ENCODE measurements around the gene RAC2.

The RAC2 gene

DNA sequence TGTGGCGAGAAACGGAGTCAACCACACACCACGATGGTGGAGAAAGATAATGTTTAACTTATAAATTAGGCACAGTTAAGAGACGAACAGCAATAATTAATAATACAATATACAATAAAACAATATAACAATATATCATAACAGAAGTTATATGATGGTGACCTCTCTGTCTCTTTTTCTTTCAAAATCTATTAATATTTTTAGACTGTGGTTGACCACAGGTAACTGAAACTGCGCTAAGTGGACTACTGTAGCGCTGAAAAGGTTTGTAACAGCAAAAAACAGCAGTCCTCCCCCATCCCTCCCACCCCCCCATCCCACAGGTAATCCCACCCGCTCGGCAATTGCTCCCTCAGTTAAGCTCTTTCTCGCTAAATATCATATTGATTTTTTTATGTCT lies 28.2 kb downstream of the RAC2 start:
- DNase-seq, result no peak

DNA sequence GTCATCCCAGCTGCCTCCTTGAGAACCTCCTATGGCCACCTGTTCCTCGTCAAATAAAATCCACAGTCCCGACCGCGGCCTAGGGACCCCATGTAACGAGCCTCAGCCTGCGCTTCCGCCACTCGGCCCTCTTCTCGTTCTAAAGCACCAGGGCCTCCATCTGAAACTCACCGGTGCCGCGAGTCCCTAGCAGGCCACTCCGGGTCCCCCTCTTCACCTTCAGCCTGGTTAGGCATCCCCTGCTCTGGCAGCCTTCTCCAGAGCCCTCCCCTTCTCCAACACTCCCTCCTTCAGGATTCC lies 29.4 kb downstream of the RAC2 start:
- DNase-seq, result no peak

DNA sequence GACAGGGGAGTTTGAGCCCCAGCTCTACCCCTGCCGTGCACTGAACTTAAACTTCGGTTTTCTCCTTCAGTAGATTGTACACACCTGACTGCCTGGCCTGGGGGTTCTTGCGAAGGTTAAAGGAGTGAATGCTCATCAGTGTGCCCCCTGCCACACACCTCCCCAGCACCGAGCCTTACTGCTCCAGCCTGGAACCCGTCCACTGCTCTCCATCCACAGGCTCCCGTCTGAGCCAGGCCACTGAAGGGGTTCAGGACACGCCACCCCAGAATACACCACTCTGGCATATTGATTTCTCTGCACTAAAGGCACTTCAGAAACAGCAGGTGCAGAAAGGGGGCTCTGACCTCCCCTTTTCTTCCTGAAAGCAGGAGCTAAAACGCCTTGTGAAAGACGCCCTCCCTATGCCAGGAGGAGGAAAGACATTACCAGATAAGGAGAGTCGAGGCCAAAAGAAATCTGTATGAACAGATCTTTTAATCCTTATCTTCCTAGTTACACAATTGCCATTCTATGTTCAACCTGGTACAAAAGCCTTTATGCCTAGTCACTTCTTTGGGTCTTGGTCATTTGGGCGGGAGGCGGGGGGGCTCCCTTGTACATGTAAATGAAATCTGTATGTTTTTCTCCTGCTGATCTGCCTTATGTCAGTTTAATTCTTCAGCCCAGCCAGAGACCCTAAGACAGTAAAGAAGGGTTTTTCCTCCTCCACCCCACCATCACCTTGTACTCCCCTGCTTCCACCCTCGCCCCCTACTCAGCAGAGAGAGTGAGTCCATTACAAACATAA lies 29.9 kb downstream of the RAC2 start:
- no peak for DNase-seq

DNA sequence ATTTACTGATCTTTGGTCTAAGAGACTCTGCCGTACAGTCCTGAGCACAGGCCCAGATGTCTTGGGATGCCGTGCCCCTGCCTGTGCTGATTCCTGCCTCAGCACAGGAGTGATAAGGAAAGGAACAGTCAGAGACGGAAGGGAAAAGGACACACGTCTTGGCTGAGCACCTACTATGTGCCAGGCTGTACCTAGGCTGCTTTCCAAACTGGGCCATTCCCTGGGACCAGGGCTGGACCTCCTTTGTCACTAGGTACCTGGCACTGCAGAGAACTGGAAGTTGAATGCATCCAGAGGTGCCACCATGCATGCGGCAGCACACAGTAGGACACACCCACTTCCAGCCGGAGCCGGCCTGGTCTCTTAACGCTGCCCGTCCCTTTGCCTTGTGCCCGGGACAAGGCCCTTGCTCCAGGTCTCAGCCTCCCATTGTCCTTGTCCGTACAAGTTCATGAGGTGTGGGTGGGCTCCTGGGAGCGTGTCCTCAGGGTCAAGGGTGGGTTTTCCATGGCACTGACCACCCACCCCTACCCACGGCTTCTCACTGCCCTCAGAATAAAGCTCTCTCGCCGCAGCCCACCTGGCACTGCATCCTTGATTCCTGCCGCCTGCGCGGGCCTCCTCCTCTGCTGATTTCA lies 30.7 kb downstream of the RAC2 start:
- no peak for DNase-seq

DNA sequence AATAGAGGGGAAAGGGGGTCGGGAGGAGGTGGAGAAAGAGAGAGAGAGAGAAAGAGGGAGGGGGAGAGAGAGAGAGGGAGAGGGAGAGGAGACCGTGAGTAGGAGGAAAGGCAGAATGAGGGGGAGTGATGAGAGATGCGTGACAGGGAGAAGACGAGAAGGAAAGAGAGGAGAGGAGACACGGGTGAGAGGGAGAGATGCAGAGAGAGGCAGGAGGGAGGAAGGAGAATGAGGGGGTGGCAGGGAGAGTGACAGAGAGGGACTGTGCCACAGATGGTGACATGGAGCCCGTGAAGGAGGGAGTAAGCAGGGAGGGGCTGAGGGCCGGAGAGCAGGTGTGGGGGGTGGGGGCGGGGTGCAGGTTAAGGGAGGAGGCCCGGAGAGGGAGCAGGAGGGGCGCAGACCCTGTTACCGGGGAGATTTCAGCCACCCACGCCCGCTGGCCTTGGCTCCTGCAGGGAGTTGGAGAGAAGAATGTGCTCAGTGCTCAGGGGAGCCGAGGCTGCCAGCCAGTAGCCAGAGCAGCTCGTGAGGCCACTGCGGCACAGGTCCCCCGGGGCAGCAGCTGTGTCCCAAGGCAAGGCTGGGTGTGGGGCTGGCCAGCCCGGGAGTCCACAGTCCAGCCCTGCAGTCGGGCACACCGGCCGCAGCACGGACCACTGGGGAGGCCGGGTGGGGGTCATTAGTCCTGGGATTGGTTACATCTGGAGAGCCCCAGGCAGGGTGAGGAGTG lies 31.7 kb downstream of the RAC2 start, which contains the start of gene SSTR3:
Gene SSTR3, minus strand, starts transcription at position 304 of the 733 bp plus-strand sequence. CDS start 4,674 bp downstream, outside the sequence.
- DNase-seq, result no peak

DNA sequence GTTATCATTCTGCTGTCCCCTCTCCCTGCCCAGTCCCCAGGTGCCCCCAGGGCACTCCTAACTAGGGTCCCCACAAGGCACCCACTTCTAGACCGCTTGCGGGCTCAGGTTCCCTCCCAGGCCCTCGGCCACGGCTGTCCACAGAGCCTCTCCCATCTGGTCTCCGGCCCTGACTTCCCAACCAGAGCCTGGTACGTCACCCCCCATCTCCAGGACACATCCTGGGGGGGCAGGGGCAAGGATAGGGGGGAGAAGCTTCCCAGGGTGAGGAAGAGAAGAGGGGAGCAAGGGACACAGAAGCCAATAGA lies 32.2 kb downstream of the RAC2 start:
- DNase-seq, result no peak

DNA sequence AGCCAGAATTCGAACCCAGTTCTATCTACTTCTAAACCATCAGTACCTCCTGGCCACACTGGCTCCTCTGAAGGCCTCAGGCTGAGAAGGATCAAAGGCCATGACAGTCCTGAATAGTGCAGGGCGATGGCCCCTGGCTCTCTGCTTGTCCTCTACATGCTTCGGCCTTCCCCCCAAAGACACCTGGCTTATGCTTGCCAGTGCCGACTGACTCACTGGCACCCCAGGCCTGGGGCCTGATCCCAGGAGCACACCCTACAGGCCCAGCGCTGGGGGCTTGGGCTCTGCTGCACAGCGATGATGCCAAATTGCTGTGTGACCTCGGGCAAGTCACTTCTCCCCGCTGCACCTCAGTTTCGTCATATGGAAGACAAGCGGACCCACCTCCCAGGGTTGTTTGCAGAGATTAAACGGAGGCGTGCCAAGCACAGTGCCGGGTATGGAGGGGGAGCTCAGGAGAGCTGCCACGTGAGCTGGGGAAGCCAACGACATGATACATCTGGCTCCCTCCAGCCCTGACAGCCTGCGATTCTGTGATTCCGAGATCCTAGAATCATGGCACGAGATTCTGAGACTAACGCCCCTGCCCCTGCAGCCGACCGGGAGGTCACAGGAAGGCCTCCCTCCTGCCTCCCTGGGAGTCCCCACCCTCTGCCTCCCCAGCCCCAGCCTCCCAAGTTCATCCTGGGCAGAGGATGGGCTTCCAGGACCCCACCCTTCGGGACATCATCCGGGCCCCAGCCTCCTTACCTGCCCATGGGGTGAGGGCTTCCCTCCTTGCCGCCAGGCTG lies 32.8 kb downstream of the RAC2 start:
- no peak for DNase-seq

DNA sequence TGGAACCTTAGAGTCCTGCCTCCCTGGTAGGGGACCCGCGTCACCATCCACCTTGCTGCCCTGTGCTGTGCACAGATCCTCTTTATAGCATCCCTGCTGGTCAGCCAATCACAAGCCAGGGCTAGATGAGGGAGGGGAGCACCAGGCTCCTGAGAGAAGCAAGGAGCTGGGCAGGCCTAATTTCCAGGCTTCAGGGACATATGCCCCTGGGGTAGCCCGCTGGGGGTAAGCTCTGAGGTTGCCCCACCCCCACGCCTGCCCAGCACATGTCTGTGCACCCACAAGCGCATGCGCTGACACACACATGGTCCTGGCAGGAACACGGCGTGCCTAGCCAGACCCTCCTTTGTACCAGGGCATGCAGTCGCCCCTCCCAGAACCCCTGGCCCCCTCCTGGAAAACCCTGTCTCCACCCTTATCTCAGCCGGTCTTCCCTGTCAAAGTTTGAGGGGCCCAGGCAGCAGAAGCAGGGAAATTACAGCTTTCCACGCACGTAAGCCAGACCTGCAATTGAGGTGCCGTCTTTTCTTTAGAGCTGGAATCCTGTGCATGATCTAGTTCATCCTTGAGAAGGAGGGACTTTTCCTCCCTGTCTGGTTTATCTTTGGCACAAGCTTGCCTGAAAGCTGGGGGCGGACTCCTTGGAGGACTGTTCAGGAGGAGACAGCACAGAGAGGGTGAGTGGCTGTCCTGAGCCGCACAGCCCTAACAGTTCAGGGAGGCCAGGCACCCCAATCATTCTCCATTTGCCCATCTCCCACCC lies 33.8 kb downstream of the RAC2 start:
- DNase-seq, result no peak

DNA sequence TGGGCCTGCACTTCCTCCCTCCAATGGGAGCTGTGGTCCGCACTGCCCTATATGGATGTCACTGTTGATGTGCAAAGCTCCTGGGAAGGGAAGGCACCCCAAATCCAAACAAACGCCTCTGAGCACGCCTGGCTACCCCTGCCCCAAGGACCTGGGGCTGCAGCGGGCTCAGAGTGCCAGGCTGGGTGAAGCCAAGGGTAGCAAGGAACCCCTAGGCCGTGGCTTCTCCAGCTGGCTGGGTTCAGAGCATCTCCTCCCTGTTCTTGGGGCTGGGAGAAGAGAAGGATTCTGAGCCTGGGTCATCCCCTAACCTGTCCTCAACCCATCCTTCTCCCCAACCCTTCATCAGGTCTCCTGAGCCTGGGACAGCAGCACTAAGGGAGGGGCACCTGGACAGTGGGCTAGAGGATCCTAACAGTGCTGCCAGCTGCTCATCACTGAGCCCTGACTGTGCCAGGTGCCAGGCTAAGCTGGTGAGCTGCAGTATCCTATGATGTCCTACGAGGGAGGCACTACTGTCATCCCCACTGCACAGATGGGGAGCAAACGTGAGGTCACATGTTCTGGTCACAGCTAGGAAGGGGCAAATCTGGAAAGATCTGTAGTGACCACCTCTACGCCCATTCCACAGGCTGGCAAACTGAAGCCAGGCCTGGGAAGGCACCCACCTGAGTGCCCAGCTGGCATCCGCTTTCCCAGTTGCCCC lies 34.8 kb downstream of the RAC2 start:
- DNase-seq, result no peak

DNA sequence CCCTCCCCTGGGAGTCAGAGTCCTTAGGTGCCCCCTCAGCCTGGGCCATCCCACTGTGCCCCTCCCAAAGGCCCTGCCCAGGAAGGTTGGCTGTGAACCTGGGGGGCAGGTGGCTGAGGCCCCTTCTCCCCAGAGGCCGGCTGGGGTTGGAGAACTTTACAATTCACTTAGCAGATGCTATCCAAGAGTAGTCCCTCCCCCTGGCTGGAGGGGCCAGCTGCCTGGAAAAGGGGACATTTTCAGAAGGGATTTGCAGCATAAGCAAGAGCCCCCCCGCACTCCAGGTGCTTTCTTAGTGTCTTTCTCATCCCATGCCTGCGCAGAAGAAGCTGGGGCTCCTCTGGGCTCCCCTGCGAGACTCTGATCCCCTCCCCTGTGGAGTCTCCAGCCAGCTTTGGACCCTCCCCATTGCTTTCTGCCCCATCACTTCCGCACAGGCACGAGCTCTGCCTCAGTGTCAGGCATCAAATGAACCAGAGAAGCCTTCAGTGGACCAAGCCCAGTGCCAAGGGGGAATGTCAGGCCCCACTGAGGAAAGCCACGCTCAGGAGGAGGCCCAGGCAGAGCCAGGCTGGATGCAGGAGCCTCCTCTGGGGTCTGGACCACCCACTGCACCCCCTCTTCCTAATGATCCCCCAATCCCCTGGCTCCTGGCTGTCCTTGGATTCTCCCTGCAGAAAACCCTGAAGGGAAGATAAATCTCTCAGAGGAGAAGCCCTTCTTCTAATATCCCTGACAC lies 35.5 kb downstream of the RAC2 start:
- no peak for DNase-seq

DNA sequence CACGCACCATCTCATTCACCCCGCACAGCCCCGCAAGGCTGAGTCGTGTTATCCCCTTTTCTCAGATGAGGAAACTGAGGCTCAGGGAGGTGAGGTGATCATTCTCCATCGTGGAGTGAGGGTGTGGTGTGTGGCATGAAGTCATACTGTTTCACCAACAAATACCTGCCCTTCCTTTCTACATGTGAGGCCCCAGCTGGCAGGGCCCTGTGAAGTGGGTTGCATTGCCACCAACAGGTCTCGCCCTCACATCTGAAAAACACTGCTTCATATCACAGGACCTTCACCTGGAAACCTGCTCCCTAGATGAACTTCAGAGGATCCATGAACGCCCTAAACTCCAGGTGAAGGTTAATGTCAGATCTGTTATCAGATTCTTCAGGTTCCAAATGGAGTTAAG lies 36.1 kb downstream of the RAC2 start:
- DNase-seq, result no peak

DNA sequence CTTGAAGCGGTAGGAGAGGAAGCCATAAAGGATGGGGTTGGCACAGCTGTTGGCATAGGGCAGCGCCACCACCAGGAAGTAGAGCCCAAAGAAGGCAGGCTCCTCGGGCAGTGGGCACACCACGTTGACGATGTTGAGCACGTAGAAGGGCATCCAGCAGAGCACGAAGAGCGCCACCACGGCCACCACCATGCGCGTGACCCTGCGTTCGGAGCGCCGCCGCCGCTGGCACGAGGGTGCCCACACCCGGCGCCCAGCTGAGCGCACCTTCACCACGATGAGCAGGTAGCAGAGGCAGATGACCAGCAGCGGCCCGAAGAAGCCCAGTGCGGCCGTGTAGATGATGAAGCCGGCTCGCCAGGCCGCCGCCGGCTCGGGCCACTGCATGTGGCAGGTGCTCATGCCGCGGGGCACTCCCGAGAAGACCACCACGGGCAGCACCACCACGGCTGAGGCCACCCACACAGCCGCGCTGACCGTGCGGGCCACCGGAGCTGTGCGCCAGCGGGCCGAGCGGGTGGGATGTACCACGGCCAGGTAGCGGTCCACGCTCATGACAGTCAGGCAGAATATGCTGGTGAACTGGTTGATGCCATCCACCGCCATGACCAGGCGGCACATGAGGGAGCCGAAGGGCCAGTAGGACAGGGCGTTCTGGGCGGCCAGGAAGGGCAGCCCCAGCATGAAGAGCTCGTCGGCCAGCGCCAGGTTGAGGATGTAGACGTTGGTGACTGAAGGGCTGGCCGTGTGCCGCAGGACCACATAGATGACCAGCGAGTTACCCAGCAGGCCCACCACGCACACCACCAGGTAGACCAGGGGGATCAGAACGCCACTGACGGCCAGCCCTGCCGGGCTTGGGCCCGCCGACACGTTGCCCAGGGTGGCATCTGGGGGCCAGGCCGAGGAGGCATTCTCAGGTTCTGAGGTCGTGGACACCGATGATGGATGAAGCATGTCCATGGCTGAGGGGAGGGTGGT lies 36.9 kb downstream of the RAC2 start:
- no peak for DNase-seq

DNA sequence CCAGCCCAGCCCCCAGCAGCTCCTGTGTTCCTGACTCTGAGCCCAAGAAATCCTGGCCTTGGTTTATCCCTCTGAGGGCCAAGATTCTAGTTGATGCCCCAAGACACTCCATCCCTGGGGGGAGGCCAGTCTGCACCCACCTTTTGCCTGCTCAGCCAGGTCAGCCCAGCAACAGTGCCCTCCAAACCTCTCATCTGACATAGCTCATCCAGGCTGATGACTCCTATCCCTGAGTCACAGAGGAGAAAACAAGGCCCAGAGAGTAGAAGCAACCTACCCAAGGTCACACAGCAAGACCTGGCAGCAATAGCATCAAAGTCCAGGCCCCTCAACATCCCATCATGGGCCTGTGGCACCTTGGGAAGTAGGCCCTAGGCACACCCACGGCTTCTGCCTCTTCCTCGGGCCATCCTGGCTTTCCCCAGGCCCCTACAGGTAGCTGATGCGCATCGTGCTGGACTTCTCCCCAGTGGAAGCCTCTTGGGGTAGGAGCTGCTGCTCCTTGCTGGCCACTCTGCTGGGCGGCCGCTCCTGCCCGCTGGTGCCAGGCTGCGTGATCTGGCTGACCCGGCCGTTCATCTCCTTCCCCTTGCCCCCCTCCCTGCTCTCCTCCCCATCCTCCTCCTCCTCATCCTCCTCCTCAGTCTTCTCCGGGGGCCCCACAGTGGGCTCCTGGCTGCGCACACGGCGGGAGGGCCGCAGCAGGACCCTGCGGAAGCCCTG lies 37.8 kb downstream of the RAC2 start:
- DNase-seq, result no peak

DNA sequence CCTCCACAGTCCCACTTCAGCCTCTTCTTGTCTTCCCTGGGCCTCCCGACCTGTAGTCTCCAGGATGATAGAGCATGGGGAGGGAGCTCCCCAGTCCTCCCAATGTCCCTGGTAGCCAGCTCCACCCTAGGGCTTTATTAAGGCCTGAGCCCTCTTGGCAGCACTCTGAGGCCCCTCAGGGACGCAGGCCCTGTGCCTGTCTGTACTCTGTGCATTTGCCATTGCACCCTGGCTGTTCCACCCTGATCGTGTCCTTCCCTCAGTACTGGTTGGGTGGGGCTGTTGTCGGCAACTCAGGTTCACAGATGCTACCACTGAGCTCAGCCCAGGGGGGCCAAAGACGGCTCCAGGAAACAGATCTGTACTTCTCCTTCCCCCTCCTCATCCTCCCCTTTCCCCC lies 39.0 kb downstream of the RAC2 start:
- DNase-seq, result no peak

DNA sequence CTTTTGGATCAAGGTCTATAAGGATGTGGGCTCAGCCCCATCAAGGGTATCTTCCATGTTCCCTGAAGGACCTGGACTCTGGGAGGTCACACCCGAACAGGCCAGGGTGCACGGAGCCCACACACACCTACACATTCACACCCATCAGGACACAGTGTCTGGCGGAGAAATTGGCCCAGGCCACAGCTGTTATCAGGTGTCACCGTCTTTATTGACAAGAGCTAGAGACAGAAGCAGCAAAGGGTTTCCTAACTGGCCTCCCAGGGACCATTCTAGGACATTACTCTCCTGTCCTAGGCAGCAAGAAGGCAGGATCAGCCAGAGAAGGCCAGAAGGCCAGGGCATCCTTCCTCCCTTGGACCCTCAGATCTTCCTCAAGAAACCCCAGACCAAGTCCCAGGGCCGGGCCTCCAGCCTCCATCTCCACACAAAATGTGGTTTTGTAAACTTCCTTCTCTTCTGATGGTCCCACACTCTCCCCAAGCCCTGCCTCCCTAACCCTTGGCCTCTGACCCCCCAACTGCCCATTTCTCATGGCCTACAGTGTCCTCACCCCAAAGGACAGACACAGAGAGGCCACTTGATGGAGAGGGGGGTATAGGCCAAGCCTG lies 39.9 kb downstream of the RAC2 start:
- DNase-seq, result no peak

DNA sequence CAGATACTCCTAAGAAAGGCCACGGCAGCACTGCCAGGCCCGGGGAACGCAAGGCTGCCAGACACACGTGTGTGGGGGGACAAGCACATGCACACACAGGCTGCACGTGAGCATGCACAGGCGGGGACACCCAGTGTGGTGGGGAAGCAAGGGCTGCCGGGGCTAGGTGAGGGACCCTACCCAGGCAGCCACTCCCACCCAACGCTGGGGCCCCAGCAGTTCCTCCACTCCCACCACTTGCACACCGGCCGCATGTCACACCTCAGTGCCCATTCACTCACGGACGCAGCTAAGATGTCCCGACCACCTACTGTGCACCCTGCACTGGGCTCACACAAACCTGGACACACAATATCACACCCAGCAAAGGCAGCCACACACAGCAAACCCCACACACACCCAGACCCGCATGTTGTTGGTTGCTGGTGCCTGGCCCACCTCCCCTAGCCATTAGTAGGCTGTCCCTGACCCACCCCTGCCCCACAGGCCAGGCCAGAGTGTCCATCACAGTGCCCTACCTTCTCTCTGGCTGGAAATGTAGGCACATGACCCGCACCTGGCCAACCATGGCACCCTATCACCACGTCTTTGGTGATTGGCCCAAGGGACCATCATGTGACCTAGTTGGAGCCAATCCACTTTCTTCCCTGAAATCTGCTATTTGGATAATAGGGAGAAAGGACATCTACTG lies 40.6 kb downstream of the RAC2 start:
- no peak for DNase-seq

DNA sequence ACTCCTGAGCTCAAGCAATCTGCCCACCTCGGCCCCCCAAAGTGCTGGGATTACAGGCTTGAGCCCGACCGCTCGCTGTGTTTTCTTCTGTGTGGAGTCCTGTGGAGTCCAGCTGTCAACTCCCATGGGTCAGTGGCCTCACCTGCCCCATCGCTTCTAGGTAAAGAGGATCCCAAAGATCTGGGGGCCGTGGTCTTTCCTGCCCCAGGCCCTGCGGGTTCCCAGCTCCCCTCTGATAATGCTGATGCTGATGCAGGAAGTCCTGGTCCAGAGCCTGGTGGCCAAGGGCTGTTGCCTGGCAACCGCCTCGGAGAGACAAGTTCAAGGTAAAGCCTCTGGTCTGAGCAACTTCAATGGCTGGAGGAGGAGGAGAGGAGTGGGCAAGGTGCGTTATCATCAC lies 41.4 kb downstream of the RAC2 start:
- DNase-seq, result no peak

DNA sequence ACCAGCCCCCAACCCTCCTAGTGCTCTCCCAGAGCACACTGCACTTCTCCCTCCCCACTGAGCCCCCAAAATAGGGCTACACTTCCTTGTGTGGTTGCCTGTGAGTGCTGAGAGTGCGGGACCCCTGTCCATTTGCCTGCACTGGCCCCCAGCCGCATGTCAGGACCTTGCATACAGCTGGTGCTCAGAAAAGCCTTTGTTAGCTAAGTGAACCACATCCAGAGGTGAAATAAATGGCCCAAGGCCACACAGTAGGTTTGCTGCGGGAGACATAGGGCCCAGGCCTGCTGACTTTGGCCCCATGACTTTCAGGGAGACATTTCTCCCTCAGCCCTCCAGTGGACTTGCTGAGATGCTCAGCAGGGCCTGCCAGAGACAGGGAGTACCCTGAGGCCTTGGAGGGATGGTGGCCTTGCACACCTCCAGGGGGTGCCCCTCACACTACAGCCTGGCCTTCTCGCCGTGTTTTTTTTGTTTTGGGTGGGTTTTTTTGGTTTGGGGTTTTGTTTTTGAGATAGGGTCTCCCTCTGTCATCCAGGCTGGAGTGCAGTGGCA lies 42.0 kb downstream of the RAC2 start:
- DNase-seq, result no peak
